Activated CD8-positive, alpha-beta T cell treated with anti-CD3 and anti-CD28 coated beads, Interleukin-2, amount 10 ng/mL, durations not matched to agents 7 days and 5 days (primary cell): Measurements from ENCODE around the gene PTPRU. TPM values are rescaled to one million over a fixed set of nuclear protein-coding genes. Genes with fewer than 3 reads are reported as not detected.

Experiments
- ATAC-seq: fragments of 150-1000 bp; cut with Tn5 transposase; one replicate; pipeline ENCODE4 v1.10.0; 2021; ENCODE audit warnings: moderate library complexity
- CTCF ChIA-PET: fragments of 350-600 bp; sonication (Branson Sonifier 250); formaldehyde crosslinking; loops from one replicate; lab custom pipeline; 2021; ENCODE audit warnings: antibody characterized with exemption; lab: Charles Lee
- POLR2A ChIA-PET: fragments of 350-600 bp; sonication (Branson Sonifier 250); formaldehyde crosslinking; loops from one replicate; lab custom pipeline; 2021; ENCODE audit warnings: antibody characterized with exemption; lab: Charles Lee
- DNase-seq: peaks from one replicate; pipeline ENCODE4 v3.0.0-alpha.2; 2020
- H3K27ac Mint-ChIP-seq: one replicate; pipeline ENCODE4 v1.8.0; 2021; ENCODE audit warnings: mild to moderate bottlenecking, mixed read lengths
- H3K27me3 Mint-ChIP-seq: one replicate; pipeline ENCODE4 v1.8.0; 2021; ENCODE audit warnings: low read depth, mixed read lengths
- H3K36me3 Mint-ChIP-seq: one replicate; pipeline ENCODE4 v1.8.0; 2021; ENCODE audit warnings: low read depth, mixed read lengths
- H3K4me1 Mint-ChIP-seq: one replicate; pipeline ENCODE4 v1.8.0; 2021; ENCODE audit warnings: low read depth, mixed read lengths
- H3K4me3 Mint-ChIP-seq: one replicate; pipeline ENCODE4 v1.8.0; 2021; ENCODE audit warnings: mild to moderate bottlenecking, mixed read lengths
- H3K9me3 Mint-ChIP-seq: one replicate; pipeline ENCODE4 v1.8.0; 2022; ENCODE audit warnings: mixed read lengths; ENCODE audit not compliant: insufficient read depth
- total RNA-seq, 2 experiments: library from RNA; stranded (reverse); gene quantifications; one replicate each; pipeline ENCODE4 v1.2.3, GENCODE V29; 2021

The PTPRU gene
- total RNA-seq, 2 experiments from 2014 or later: 0.13 TPM; not detected in 1

DNA sequence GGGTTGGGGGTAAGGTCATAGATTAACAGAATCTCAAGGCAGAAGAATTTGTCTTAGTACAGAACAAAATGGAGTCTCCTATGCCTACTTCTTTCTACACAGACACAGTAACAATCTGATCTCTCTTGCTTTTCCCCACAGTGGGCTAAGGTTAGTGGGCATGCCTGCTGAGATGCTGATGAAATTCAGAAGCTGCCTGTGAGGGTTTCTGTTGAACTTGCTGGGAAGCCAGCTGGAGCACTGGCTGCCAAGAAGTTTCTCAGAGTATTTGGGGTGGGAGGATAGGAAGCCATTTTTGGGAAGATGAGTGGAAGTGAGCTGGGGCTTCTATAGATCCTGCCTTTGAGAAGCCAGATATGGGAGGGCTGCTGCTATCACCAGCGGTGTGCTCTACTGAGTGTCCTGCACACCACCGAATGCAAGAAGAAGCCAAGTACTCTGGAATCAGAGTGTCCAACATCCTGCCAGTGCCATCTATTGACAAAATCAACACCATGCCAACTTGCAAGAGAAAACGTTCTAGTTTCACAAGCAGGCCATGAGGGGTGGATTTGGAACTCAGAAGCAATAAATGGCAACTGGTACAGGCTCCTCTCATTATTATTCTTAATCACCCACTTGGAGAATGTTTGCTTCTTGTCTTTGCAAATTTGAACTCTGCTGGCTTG, 102.7 kb downstream of the PTPRU start:
- ChIA-PET POLR2A (no interaction called here), CTCF (no interaction called here)
- Mint-ChIP-seq H3K27ac (no peak overlapping the region), H3K9me3 (no peaks in the 10 kb centered on the region), H3K4me1 (no peaks in the 10 kb centered on the region), H3K36me3 (no peaks in the 10 kb centered on the region), H3K4me3 (no peak overlapping the region), H3K27me3 (peaks cover 6% of the 10 kb centered on the region)
- DNase-seq (no peak), ATAC-seq (no peak)

DNA sequence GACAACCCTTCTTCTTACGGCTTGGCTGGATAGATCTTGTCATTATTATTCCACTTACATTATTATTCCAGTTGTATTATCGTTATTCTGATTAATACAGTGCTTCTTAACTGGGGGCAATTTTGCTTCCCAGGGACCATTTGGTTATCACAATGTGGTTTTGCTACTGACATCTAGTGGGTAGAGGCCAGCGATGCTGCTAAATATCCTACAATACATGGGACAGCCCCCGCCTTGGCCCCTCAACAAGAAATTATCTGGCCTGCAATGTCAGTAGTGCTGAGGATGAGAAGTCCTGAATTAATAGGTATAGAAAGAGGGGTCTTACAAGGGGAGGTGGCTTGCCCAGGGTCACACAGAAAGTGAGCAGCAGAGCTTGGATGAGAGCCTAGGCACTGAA, 105.6 kb downstream of the PTPRU start:
- DNase-seq: no peak
- H3K4me1 Mint-ChIP-seq: no peaks in the 10 kb centered on the region
- POLR2A ChIA-PET: no interaction called here
- no peaks in the 10 kb centered on the region for H3K36me3 Mint-ChIP-seq
- no peak overlapping the region for H3K27ac Mint-ChIP-seq
- H3K27me3 Mint-ChIP-seq: peaks cover 7% of the 10 kb centered on the region
- H3K9me3 Mint-ChIP-seq: no peaks in the 10 kb centered on the region
- no peak overlapping the region for H3K4me3 Mint-ChIP-seq
- ATAC-seq: no peak
- CTCF ChIA-PET: interaction anchor here (0.7 kb wide), 1 partner anchor 105 kb away, joined by 3 read pairs; the partner anchor contains the start of gene PTPRU

- DNase-seq: no peak
- Mint-ChIP-seq H3K9me3 (no peaks in the 10 kb centered on the region), H3K36me3 (no peaks in the 10 kb centered on the region), H3K27me3 (peaks cover 7% of the 10 kb centered on the region), H3K27ac (no peak overlapping the region), H3K4me1 (no peaks in the 10 kb centered on the region), H3K4me3 (no peak overlapping the region)
- ChIA-PET POLR2A (no interaction called here), CTCF (no interaction called here)
- no peak for ATAC-seq
These were observed 106.0 kb downstream of the PTPRU start for GRCh38 chr1:29342351-29342750.

- DNase-seq: no peak
- CTCF ChIA-PET: no interaction called here
- H3K4me3 Mint-ChIP-seq: no peak overlapping the region
- no peak overlapping the region for H3K27ac Mint-ChIP-seq
- no peaks in the 10 kb centered on the region for H3K4me1 Mint-ChIP-seq
- peaks cover 7% of the 10 kb centered on the region for H3K27me3 Mint-ChIP-seq
- POLR2A ChIA-PET: no interaction called here
- H3K36me3 Mint-ChIP-seq: no peaks in the 10 kb centered on the region
- H3K9me3 Mint-ChIP-seq: no peaks in the 10 kb centered on the region
- no peak for ATAC-seq
These were observed 106.7 kb downstream of the PTPRU start for GRCh38 chr1:29342983-29343382.

GRCh38 chr1:29343476-29343875, 107.2 kb downstream of the PTPRU start:
- H3K27ac Mint-ChIP-seq: no peak overlapping the region
- H3K4me3 Mint-ChIP-seq: no peak overlapping the region
- ATAC-seq: no peak
- no peaks in the 10 kb centered on the region for H3K36me3 Mint-ChIP-seq
- CTCF ChIA-PET: no interaction called here
- POLR2A ChIA-PET: no interaction called here
- peaks cover 7% of the 10 kb centered on the region for H3K27me3 Mint-ChIP-seq
- no peak for DNase-seq
- H3K4me1 Mint-ChIP-seq: no peaks in the 10 kb centered on the region
- no peaks in the 10 kb centered on the region for H3K9me3 Mint-ChIP-seq

DNA sequence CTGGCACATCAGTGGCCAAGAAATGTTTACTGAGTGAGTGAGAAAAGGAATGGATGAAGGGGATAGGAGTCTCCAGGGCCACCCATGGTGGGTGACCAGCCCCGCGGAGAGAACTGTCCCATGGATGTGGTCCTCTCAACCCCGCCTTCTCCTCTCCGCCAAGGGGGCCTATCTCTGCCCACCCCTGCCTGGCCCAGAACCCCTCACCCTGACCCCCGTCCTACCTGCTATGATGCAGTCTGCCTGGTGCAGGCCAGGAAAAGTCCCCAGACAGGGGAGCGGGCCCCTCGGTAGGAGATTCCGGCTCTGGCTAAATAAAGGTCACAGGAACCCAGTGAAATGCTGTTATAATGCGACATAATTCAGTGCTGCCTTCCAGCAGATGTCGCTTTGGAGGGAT, 107.6 kb downstream of the PTPRU start:
- Mint-ChIP-seq H3K27ac (no peak overlapping the region), H3K27me3 (peaks cover 7% of the 10 kb centered on the region), H3K4me1 (no peaks in the 10 kb centered on the region), H3K4me3 (no peak overlapping the region), H3K9me3 (no peaks in the 10 kb centered on the region), H3K36me3 (no peaks in the 10 kb centered on the region)
- POLR2A ChIA-PET: no interaction called here
- ATAC-seq (no peak), DNase-seq (no peak)
- CTCF ChIA-PET: no interaction called here

- no peaks in the 10 kb centered on the region for H3K4me1 Mint-ChIP-seq
- H3K27ac Mint-ChIP-seq: no peak overlapping the region
- no peaks in the 10 kb centered on the region for H3K36me3 Mint-ChIP-seq
- ATAC-seq (no peak), DNase-seq (no peak)
- H3K9me3 Mint-ChIP-seq: no peaks in the 10 kb centered on the region
- ChIA-PET CTCF (no interaction called here), POLR2A (no interaction called here)
- H3K27me3 Mint-ChIP-seq: peaks cover 7% of the 10 kb centered on the region
- no peak overlapping the region for H3K4me3 Mint-ChIP-seq
These were observed 108.0 kb downstream of the PTPRU start for GRCh38 chr1:29344336-29344735.

GRCh38 chr1:29346576-29346975, 110.3 kb downstream of the PTPRU start:
- H3K4me1 Mint-ChIP-seq: no peaks in the 10 kb centered on the region
- POLR2A ChIA-PET: no interaction called here
- no peak overlapping the region for H3K27ac Mint-ChIP-seq
- CTCF ChIA-PET: no interaction called here
- no peak for ATAC-seq
- no peak overlapping the region for H3K4me3 Mint-ChIP-seq
- DNase-seq: no peak
- no peaks in the 10 kb centered on the region for H3K9me3 Mint-ChIP-seq
- peaks cover 11% of the 10 kb centered on the region for H3K27me3 Mint-ChIP-seq
- H3K36me3 Mint-ChIP-seq: no peaks in the 10 kb centered on the region

DNA sequence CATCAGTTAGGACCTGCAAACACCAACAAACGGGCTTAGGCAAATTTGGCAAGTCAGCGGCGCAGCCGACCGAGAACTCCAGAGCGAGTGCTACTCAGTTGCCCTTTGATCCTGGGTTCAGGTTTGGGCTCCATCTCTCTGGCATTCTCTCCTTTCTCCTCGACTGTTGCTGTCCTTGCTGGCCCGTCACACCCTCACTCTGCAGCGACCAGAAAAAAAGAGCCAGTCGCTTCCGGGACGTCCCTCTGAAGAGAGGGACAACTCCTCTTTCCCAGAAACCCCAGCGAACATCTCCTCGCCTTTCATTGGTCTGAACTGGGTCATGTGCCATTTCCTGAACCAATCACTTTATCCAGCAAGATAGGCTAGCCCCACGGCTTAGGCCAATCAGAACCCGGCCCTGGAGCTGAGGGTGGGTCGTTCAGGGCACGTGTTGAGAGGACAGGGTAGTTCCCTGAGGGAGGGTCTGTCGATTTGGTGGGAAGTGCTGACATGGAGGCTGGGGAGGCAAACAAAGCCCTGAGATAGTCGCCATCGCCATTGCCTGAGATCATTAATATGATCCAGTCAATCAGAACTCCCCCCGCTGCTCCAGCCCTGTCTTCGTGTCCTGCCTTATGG, 113.7 kb downstream of the PTPRU start:
- Mint-ChIP-seq H3K36me3 (no peaks in the 10 kb centered on the region), H3K9me3 (no peaks in the 10 kb centered on the region), H3K4me1 (no peaks in the 10 kb centered on the region), H3K27me3 (peaks cover 12% of the 10 kb centered on the region), H3K4me3 (no peak overlapping the region), H3K27ac (no peak overlapping the region)
- ChIA-PET POLR2A (no interaction called here), CTCF (no interaction called here)
- ATAC-seq (no peak), DNase-seq (no peak)

GRCh38 chr1:29352719-29353420, 116.5 kb downstream of the PTPRU start:
- Mint-ChIP-seq H3K27me3 (peaks cover 15% of the 10 kb centered on the region), H3K9me3 (no peaks in the 10 kb centered on the region), H3K27ac (no peak overlapping the region), H3K36me3 (no peaks in the 10 kb centered on the region), H3K4me1 (peaks cover 7% of the 10 kb centered on the region), H3K4me3 (no peak overlapping the region)
- POLR2A ChIA-PET: interaction anchor here (0.6 kb wide), 1 partner anchor 1008 kb away, joined by 3 read pairs; no protein-coding TSS in a partner anchor
- DNase-seq: no peak
- ATAC-seq: no peak
- CTCF ChIA-PET: no interaction called here

- ATAC-seq: no peak
- CTCF ChIA-PET: no interaction called here
- H3K9me3 Mint-ChIP-seq: no peaks in the 10 kb centered on the region
- POLR2A ChIA-PET: no interaction called here
- H3K27me3 Mint-ChIP-seq: peaks cover 19% of the 10 kb centered on the region
- H3K4me1 Mint-ChIP-seq: peaks cover 7% of the 10 kb centered on the region
- H3K36me3 Mint-ChIP-seq: no peaks in the 10 kb centered on the region
- no peak overlapping the region for H3K27ac Mint-ChIP-seq
- H3K4me3 Mint-ChIP-seq: no peak overlapping the region
- no peak for DNase-seq
These were observed 118.3 kb downstream of the PTPRU start for GRCh38 chr1:29354511-29355098.

GRCh38 chr1:29355375-29355774, 119.1 kb downstream of the PTPRU start:
- Mint-ChIP-seq H3K9me3 (no peaks in the 10 kb centered on the region), H3K4me3 (no peak overlapping the region), H3K27me3 (peaks cover 22% of the 10 kb centered on the region), H3K4me1 (peaks cover 7% of the 10 kb centered on the region), H3K36me3 (no peaks in the 10 kb centered on the region), H3K27ac (no peak overlapping the region)
- no peak for DNase-seq
- ChIA-PET POLR2A (no interaction called here), CTCF (no interaction called here)
- ATAC-seq: no peak
